HepG2 (cell line): Measurements from ENCODE around the gene MACROD2.

Experiments used
- ARNT ChIP-seq: fragments of 450-650 bp; IDR thresholded peaks from 2 replicates; pipeline ENCODE4 v1.6.1; 2017
- CBX5 ChIP-seq: sonication (generic); formaldehyde crosslinking; IDR thresholded peaks from 2 replicates; pipeline ENCODE4 v1.4.0; 2020; ENCODE audit warnings: missing genetic modification reagents, borderline replicate concordance
- CTCF ChIP-seq: sonication (generic); formaldehyde crosslinking; IDR thresholded peaks from 2 replicates; pipeline ENCODE4 v1.5.0; 2020; ENCODE audit warnings: mild to moderate bottlenecking, missing genetic modification reagents, moderate library complexity
- EZH2 ChIP-seq: conservative IDR thresholded peaks from 2 replicates; pipeline ENCODE4 v1.6.1; 2012; ENCODE audit warnings: mild to moderate bottlenecking, low read depth, low read length, moderate library complexity
- FOXO4 ChIP-seq: sonication (generic); formaldehyde crosslinking; conservative IDR thresholded peaks from 2 replicates; pipeline ENCODE4 v1.8.1; 2023; ENCODE audit warnings: missing genetic modification reagents
- MXI1 ChIP-seq: IDR thresholded peaks from 3 replicates; pipeline ENCODE4 v1.6.1; 2012; ENCODE audit warnings: low read depth, low read length, inconsistent platforms, borderline replicate concordance
- REST ChIP-seq, 2 experiments: IDR thresholded peaks; 2 replicates each; pipeline ENCODE4 v1.6.1; 2011 to 2012; ENCODE audit warnings: low read length in 2 of 2, borderline replicate concordance in 1 of 2, low read depth in 1 of 2, mild to moderate bottlenecking in 1 of 2, moderate library complexity in 1 of 2
- SIN3A ChIP-seq: IDR thresholded peaks from 2 replicates; pipeline ENCODE4 v1.6.1; 2011; ENCODE audit warnings: low read depth, mild to moderate bottlenecking, control low read depth, low read length, borderline replicate concordance
- ZBTB10 ChIP-seq: sonication (generic); formaldehyde crosslinking; IDR thresholded peaks from 2 replicates; pipeline ENCODE4 v1.4.0; 2020; ENCODE audit warnings: missing genetic modification reagents, borderline replicate concordance
- ZBTB26 ChIP-seq: IDR thresholded peaks from 2 replicates; pipeline ENCODE4 v1.6.1; 2016; ENCODE audit warnings: missing compliant biosample characterization, missing genetic modification reagents, borderline replicate concordance
- ZNF136 ChIP-seq: sonication (generic); formaldehyde crosslinking; IDR thresholded peaks from 2 replicates; pipeline ENCODE4 v1.8.1; 2022; ENCODE audit warnings: low read depth, mild to moderate bottlenecking, moderate library complexity, missing genetic modification reagents
- ZNF253 ChIP-seq: sonication (generic); formaldehyde crosslinking; IDR thresholded peaks from 2 replicates; pipeline ENCODE4 v1.8.0; 2022; ENCODE audit warnings: mild to moderate bottlenecking, missing genetic modification reagents, borderline replicate concordance
- ZNF280D ChIP-seq: sonication (generic); formaldehyde crosslinking; IDR thresholded peaks from 2 replicates; pipeline ENCODE4 v1.5.1; 2020; ENCODE audit warnings: mild to moderate bottlenecking, missing genetic modification reagents
- ZNF572 ChIP-seq: sonication (generic); formaldehyde crosslinking; IDR thresholded peaks from 2 replicates; pipeline ENCODE4 v1.5.1; 2020; ENCODE audit warnings: mild to moderate bottlenecking, missing genetic modification reagents

- TF ChIP-seq FOXO4 (CRISPR knock-in tag) = no peak
- no peak for TF ChIP-seq MXI1
- TF ChIP-seq CBX5 (CRISPR knock-in tag) = no peak
- no peak for TF ChIP-seq SIN3A
- TF ChIP-seq CTCF (CRISPR knock-in tag) = no peak
- no peak for TF ChIP-seq ZBTB10 (CRISPR knock-in tag)
- TF ChIP-seq ARNT = no peak
- no peak for TF ChIP-seq ZBTB26 (CRISPR knock-in tag)
- no peak for TF ChIP-seq ZNF572 (CRISPR knock-in tag)
- TF ChIP-seq REST (IDR thresholded peaks at IDR 0.05; ENCODE audit: borderline replicate concordance in 1 of 2, low read depth in 1 of 2, low read length in 2 of 2) = no peak
- no peak for TF ChIP-seq ZNF280D (CRISPR knock-in tag)
- TF ChIP-seq ZNF253 (CRISPR knock-in tag) = no peak
- no peak for TF ChIP-seq EZH2
- no peak for TF ChIP-seq ZNF136 (CRISPR knock-in tag)
Measured at GRCh38 chr20:14723614-14724013, 728.3 kb downstream of the MACROD2 start.
